GM21825 (cell line): Measurements from ENCODE around the gene PDHA2.
"Not testable (repeated sequence)": the region's sequence is repeated elsewhere in the genome, so short reads cannot be mapped to it uniquely, and the experiment has no call there.

Experiments used
- ATAC-seq: cut with Tn5 transposase; IDR thresholded peaks from one replicate; pipeline ENCODE4 v1.9.1; 2021; ENCODE audit warnings: mild to moderate bottlenecking, moderate library complexity; ENCODE audit not compliant: unreplicated experiment

PDHA2 gene

DNA sequence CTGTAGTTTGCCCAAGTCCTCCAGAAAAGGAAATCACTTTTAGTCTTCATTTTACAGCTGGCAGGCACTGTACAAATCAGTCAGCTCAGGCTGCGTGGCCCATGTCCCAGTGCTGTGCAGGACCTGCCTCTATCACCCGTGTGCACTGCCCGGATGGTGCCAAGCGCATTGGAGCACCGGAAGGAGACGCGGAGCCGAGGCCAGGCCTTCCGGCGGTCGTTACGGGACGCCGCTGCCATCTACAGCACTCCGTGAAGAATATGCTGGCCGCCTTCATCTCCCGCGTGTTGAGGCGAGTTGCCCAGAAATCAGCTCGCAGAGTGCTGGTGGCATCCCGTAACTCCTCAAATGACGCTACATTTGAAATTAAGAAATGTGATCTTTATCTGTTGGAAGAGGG lies at the start of gene PDHA2:
PDHA2 (plus strand) TSS at position 203 of the 400 bp plus-strand sequence; CDS start at position 261, 58 bp downstream.
- ATAC-seq = no peak

DNA sequence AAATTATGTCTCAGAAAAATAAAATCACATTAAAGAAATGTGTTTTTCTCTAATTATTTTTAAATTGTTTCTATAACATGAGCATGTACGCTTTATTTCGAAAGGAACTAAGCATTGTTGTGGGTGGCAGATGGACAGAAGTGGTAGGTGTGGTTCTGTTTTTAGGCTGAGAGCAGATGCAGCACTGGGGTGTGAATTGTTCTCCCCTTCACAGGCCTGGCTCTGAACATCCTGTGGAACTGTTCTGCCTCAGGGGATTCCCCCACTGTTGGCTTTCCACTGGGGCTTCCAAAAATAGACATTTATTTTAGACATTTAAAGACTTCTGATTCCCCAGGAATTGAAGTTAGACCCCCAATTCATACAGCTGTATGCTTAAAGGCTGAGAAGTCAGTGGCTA lies 41.9 kb upstream of the PDHA2 start:
- no peak for ATAC-seq

DNA sequence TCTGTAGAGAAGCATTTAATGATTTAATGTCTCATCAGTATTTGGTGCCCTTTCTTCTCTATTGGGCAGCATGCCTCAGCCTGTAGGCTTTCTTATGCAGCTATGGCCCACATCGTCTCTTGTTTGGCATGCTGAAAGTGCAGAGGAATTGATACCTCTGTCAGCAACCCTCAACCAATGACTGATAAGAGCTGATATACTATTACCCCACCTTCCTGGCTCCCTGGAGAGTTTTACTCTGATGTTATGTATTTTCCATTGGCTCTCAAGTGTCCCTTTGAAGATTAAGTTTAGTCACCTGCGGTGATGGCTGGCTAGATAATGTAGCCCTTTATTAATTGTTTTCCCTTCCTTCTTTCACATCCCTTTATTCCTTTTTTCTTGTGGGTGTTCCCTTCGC lies 41.2 kb upstream of the PDHA2 start:
- no peak for ATAC-seq

DNA sequence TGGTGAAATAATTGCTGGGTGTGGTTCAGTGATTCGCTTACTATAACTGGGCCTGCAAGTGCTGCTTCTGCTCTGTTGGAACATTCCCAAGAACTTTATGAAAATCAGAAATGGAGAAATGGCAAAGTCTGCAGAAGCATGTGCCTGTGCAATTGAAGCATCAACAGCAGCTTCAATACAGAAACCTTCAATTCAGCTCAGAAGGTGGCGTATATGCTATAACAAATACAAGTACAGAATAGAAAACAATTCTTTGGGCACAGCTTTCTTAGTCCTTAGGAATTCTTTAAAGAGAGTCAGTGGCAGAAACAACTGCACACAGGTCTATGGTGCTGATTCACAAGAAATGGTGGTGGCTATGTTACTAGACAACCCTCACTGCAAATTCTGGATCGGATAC lies 18.0 kb upstream of the PDHA2 start:
- no peak for ATAC-seq

DNA sequence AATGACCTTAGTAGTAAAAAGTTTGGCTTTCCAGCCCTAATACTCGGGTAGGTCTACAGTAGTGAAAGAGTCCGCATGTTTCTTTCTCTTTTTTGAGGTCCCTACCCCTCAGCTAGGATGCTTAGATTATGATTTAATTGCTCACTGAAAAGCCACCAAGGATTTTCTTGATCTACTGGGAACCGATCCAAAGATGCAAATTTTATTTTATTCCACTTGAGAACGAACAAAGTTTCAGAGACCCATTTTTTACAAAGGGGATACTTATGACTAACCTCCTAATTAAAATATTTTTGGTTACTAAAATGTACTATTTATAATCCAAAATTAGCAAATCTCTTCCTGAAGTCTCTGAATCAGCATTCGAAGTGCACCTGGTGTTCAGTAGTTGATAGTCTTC lies 14.3 kb upstream of the PDHA2 start:
- no peak for ATAC-seq

DNA sequence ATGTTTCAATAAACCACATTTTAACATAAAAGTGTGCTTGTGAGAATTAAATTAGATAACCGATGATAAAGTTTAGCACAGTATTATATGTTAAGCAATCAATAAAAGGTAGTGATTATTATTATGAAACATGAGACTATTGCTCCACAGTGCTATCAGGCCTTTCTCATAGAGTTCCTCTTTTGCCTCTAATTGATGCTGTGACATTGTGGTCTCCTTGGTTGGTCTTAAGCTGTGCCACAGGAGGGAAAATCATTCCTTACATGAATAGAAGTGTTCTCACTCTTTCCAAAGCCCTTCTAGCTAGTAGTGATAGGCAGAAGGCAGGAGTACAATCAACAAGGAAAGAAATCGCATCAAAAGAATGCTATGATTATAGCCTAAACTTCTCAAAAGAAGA lies 9.2 kb upstream of the PDHA2 start:
- no peak for ATAC-seq

DNA sequence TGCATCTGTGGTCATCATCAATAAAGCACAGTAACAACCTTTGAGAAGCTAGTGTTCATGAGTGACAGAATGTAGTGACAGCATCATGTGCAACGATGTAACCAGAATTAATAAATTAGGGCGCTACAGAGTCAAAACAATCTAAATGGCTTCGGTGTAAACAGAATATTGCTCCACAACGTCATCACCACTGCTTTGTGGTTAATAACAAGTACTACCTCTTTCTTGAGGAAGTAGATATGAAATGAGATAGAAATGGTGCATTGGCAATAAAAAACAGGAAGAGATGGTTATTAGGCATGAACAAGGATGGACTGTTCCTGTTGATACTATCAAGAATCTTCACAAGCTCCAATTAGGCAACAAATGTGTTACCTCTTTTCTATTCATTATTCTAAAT lies 8.7 kb upstream of the PDHA2 start:
- ATAC-seq = no peak

DNA sequence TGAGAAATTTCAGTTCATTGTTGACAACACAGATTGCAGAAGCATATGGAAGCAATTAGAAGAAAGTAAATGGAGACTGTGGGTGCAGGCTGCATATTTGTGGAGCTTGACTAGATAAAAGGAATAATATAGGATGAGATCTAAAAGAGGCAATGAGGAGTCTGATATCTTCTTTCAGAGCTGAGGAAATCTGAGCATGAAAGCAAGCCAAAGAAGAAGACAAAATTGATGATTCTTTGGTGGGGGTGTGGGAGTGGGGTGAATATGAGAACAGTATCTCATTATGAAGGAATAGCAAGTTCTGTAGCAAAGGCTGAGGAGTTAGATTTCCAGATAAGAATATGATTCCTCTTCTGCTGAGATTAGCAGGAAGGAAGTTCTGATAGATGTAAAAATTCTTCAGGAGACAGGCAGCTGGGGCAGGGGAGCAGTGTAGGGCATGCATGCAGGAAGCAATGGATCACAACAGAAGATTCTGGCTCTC lies 6.1 kb upstream of the PDHA2 start:
- ATAC-seq = no peak

DNA sequence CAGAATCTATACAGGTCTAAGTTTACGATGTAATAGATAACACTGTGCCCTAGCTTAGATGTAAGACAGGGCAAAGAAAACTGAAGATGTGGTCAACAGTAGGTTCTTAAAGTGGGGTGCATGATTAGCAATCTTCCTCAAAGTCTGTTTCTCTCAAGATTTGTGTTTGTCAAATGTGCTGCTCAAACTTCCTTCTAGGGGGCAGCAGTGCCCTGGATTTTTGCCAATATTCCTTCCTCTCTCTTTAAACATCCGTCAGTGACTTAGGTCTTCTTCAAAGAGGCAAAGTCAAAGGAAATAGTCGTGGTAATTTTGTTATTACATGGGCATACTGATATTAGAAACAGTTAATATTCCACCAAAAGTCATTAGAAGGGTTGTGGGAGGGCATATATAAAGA lies 4.2 kb upstream of the PDHA2 start:
- ATAC-seq = no peak

DNA sequence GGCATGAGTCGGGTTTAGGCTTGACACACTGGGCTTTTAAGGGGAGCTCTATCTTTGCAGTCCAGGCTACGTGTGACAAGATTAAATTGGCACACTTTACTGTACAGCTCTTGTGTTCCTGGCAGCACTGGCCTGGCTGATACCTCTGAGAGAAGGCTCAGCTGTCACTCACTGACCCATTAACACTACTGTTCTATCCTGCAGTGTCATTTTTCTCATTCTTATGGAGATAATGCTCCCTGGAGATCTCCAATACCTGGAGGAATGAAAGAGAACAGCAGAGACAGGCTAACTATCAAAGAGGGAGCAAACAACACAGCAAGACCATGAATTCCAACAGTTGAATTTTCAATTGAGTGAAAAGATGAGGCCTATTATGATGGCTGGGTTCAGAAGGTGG lies 1.7 kb upstream of the PDHA2 start:
- ATAC-seq = no peak

DNA sequence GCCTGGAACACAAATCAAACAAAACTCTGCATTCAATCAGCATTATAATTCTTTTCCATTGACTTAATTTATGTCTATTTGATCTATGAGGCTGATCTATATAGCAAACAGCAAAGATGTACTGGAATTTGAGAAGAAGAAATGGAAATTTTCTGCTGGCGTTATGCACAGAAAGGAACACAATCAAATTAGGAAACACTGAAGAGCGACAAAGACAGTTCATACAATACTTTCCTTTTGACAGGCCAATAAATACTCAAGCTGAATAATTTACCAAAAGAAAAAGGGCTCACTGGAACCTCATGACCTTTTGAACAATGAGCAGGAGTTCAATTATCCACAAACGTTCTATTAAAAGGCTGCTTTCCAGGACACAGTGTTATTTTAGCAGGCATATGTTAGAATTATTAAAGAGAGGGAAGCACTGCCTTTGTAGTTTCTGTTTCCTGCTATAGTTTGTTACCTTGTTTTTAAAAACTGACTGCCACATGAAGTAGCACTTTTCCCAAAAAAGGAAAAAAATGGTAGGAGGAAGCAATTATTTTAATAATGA lies 8.1 kb downstream of the PDHA2 start:
- ATAC-seq = no peak

DNA sequence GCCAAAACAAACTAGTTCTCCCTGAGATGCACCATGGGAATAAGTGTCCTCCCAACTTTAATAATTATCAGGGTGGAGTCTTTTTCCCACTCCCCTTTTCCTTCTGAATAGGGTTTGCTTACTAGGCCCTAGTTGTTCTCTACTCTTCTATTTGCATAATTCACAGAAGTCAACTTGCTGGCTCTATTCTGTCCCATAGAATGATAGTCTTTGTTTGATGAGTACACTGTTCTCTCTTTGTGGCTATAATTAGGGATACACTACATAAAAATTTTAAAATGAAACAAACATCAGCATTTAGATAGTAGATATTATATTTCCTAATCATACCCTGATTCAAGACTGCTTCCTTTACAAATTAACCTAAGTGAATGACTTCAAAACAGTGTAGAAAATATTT lies 10.3 kb downstream of the PDHA2 start:
- no peak for ATAC-seq

DNA sequence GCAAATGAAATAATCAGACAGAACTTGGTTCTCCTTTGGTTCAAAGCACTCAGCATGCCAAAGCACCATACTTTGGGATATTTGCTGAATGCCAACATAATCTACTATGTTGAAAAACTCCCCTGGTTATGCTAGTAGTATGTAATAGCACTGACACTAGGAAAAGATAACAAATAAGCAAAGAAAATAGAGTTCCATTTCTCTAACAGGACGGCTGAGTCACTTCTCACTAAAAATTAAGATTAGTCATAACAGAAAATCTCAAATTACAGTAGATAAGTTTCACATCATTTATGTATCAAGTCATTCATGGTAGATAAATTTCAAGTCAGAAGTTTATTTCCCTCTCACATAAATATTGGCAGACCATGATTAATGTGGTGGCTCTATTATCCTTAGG lies 17.9 kb downstream of the PDHA2 start:
- ATAC-seq = no peak

DNA sequence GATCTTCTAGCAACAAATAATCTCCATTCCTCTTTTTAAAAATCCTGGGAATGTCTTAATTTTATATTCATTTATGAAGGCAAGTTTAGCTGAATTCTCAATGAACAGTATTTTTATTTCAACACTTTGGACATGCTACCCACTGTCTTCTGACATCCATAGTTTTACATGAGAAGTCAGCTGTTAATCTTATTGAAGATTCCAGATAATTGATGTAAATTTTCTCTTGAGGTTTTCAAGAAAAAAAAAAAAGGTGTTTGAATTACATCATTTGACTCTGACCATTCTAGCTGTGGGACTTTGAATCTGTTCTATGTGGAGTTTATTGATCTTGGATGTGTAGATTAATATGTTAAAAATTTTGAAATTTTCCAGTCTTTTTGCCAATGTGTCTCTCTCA lies 28.0 kb downstream of the PDHA2 start:
- ATAC-seq = no peak

DNA sequence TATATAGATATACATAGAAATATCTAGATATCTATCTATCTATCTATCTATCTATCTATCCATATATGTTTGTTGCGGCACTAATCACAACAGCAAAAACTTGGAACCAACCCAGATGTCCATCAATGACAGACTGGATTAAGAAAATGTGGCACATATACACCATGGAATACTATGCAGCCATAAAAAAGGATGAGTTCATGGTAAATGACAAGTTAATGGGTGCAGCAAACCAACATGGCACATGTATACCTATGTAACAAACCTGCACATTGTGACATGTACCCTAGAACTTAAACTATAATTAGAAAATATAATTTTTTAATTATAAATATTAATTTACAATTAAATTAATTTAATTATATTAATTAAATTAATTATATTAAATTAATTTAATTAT lies 29.5 kb downstream of the PDHA2 start:
- not testable (repeated sequence) for ATAC-seq

DNA sequence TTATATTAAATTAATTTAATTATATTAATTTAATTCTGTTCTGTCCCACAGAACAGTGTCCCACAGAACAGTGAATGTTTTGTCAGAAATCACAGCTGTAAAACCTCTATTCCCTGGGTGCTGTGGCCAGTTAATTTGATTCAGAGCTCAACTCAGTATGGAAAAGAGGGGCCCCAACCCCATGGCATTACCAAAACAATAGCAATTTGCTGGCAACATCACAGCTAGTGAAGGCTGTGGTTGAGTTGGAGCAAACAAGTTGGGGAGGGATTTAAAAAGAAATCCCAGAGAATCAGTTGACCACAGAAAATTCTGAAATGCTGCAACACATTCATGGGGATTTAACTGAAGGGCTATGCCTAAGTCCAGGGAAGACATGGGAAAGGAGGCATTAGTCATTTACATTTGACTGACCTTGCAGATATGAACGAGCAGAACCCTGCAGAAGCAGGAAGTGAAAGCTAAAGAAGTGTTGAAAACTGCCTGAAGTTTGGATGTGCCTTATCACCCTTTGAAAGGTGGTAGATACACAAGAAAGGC lies 30.1 kb downstream of the PDHA2 start:
- ATAC-seq = no peak

DNA sequence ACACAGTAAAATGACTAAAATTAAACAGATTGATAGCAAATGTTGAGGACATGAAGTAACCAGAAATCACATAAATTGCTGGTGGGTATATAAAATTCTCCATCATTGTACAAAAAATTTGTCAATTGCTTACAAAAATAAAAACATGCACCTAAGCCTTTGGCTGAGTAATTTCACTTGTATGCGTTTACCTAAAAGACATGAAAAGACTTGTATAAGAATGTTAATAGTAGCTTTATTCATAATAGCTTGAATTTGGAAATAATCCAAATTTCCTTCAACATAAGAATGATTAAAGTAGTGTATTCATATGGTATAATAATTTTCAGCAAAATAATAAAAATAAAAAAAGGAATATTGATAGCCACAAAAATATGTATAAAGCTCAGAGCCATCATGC lies 37.7 kb downstream of the PDHA2 start:
- ATAC-seq = no peak

DNA sequence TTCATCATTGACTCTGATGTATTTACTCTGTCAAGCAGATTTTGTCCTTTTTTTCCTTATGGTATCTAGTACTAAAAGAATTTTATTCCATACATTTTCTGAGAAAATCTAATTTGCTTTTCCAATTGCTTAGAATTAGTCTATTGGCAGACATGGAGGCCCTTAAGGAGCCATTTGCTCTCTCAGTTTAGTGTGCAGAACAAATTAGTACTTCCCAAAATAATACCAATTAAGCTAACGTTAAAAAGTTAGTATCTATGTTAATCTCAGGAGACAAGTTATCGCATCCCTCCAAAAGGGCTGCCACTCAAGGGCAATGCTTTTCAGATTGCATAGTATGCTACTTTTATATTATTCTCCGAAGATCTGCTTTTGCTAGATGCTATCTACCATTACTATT lies 47.7 kb downstream of the PDHA2 start:
- ATAC-seq = no peak

DNA sequence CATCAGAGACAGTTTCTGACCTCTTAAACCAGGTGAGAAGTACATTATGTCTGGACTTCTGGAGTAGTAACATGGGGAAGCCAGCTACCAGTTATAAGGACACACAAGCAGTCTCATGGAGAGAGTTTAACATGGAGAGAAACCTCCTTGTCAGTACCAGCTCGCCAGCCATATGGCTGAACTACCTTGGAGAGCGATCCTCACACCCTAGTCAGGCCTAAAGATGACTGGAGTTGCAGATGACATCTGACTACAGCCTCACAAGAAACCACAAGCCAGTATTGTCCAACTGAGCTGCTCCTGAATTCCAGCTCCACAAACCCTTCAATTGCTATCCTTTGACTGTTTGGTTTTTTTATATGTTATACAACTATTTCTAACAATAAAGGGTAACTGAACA lies 49.8 kb downstream of the PDHA2 start:
- no peak for ATAC-seq
